Activated CD4-positive, alpha-beta T cell treated with anti-CD3 and anti-CD28 coated beads, Interleukin-2, Interleukin-6, amounts not matched to agents 100 ng/mL and 50 ng/mL, durations not matched to agents 16 hours and 8 hours (primary cell): ENCODE measurements around the gene TNFRSF19.

Experiments used
- DNase-seq: peaks from one replicate; pipeline ENCODE4 v3.0.0-alpha.2; 2020

The TNFRSF19 gene

DNA sequence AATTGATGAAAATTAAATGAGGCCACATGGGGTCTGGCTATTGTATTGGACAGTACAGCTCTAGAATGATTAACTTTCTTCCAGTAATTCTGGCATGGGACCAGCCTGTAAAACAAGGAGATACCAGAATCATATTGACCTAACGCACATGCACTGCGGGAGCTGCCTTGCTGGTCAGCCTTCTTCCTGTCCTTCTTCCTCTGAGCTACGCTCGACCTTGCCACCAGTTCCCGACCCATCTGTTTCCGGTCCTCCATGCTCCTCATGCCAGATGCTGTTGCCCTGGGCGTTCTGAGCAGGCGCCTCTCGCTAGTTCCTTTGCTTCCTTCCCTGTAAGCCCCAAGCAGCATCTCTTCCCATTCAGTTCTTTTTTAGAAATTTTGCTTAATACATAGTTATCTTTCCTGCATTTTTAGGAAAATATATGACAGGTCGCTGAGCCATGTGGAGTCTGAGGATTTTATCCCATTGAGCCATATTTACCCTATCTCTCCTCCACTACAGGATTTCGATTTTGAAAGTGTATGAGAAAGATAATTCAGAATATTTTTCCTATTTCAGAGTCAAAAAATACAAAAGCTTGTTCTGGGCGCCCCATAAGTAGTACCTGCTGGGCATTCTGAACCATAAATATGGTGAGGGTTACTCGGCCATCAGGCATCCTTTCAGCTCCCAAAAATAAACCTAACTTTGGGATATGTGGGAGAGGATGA, 38.6 kb downstream of the TNFRSF19 start:
- DNase-seq, result no peak

DNA sequence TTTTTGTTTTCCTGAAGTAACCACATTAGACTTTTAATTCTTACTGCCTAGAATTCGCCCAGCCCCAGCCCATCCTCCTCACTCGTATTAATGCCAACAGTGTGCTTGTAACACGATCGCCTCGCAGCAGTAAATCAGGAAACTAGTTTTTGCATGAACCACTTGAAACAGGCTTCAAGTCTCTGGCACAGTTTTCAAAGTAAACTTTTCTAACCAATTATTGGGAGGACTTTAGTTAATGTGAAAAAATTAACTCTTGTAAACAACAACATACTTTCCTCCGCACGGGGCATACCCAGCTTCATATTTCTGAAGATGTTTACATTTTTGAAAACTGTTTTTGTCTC, 39.2 kb downstream of the TNFRSF19 start:
- DNase-seq, result no peak

DNA sequence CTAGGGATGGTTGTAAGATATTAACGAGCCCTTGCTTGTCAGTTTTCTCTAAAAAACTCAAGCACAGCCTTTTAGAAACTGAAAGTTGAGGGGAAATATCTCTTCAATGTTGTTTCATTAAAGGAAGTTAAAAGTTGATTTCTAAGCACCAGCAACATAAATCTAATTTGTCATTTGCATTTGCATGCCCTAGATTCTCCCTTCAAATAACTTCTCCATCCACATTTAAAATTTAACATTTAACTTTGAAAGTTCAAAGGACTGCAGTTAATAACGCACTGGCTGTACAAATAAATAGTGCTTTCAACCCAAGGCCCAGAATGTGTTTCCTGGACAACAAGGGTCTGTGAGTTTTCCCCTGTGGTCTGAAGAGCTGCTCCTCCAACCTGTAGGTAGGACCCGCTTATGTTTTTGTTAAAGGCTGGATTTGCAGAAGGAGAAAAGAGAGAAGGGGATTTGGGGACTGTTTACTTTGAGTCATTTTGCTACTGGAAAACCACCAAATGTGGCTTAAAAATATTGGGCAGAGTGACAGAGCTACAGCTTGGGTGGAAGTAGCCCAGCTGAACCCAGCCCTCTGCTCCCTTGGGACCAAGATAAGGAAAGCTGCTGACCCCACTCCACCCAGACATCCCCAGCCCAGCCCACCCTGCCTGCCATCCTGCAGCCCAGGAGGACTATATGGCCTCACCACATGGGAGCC, 39.8 kb downstream of the TNFRSF19 start:
- DNase-seq, result no peak

DNA sequence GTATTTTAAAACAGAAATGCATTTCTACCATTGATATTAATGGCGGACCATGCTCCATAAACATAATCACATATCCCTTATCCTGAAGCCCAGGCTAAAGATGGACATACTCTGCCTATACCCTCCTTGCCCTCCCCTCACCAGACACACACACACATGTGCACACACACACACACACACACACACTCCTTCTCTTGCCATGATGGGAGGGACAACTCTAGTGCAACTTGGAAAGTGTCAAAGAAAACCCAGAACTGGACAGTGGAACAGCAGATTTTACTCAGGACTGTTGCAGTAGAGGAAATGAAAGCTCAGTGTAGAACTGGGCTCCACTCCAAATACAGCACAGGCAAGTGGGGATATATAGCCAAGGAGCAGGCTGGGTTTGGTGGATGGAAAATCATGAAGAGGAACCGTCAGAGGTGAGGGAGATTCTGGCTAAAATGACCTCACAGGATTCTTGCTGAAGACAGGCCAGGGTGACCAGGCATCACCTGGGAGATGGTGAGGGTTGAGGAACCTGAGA, 40.8 kb downstream of the TNFRSF19 start:
- DNase-seq, result no peak

DNA sequence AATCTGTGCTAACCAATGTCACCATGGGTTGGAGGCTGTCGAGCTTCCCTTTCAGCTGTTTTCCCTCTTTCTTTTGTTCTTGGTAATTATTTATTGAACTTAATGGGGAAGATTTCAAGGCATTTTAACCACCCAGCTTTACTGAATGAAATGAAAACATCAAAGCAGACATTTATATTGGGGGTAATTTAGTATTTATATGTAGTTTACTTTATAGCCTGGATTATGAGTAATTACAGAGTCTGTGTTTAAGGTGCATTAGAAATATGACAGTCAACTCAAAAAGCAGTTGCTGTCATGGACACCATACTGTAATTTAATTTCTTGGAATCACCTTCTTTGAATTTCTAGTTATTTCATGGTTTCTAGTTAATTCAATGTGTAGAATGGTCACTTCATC, 42.0 kb downstream of the TNFRSF19 start:
- DNase-seq, result no peak

DNA sequence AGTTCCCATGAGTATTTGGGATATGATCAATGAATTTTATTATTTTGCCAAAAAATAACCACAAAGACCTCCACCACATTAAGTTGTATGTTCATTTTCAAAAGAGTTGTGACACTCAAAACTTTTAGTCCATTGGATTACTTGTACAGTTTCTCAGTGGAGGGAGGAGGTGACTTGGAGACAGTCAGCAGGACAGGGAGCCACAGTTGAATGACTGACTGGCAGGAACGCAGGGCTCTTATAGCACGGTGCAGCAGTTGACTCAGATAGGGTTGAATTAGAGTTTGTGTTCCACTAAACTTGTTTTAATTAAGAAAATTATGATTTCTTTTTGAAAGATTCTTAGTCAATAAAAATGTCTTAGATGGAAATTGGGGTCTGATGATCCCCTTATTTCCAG, 42.5 kb downstream of the TNFRSF19 start:
- no peak for DNase-seq

DNA sequence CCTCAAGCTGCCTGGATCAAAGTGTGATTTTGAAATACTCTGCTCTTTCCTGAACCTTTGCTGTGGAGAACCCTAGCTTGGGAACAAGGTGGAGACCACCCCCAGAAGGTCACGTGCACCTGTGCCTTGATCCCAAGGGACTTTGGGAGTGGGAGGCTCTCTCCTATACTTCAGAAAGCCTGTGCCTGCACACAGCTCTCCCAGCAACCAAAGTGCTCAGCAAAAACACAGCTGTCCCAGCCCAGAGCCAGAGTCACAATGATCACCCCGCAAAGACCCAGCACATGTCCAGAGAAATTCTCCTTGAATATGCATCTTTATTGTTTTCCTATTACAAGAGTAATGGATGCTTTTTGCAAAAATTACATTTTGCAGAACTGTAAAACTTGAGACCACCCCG, 43.4 kb downstream of the TNFRSF19 start:
- no peak for DNase-seq

DNA sequence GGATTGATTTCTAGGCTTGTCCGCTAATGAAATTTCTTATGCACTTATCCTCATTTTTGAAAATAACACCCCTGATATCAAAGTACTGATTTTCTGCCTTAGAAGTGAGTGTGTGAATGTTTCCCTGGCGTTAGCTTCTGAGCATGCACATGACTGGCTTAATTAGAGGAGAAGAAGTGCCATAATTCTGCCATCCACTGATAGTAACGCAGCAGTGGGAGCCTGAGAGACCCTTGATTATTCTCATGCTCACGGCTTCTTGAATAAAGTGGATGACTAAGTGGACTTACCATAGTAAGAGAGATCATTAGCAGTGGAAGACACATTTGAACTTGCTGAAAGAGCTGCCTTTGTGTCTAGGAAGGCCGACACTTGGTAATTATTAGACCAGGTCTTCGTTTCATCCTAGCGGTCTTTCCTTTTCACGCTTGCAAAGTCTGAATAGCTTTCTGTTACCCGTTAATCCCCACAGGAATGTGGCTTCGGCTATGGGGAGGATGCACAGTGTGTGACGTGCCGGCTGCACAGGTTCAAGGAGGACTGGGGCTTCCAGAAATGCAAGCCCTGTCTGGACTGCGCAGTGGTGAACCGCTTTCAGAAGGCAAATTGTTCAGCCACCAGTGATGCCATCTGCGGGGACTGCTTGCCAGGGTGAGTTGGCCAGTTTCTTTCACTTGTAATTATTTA, 45.3 kb downstream of the TNFRSF19 start:
- DNase-seq, result no peak

DNA sequence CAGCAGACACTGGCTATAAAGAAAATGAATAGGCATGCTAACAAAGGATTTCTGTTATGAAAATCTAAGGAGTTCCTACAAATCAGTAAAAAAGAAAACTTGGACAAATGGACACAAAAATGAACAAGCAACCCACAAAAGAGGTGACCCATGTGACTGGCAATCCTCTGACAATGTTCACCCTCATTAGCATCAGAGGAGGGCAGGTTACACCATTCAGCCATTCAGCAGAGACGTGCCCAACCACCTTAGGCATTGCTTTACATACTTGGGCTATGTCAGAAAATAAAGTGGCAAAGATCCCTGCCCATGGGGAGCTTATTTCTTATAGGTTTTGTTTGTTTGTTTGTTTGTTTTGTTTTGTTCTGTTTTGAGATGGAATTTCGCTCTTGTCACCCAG, 46.0 kb downstream of the TNFRSF19 start:
- no peak for DNase-seq

DNA sequence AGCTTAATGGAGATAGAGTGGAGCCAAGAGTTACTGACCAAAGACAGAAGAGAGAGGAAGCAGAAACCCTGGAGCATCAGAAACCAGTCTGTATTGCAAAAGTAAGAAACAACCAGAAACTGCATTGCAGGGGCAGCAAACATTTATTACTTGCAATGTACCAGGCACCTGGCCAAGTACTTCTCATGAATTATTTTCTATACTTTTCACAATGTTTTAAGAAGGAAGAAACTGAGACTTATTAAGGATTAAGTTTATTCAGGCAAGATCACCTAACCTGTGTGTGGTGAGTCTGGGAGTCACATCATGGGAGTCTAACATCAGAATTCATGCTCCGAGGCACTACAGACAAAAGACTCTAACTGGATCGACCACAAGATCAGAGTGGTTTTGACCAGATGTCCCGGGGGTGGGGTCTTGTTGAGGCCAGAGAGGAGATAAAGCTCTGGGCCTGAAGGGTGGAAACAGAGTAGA, 47.4 kb downstream of the TNFRSF19 start:
- no peak for DNase-seq

DNA sequence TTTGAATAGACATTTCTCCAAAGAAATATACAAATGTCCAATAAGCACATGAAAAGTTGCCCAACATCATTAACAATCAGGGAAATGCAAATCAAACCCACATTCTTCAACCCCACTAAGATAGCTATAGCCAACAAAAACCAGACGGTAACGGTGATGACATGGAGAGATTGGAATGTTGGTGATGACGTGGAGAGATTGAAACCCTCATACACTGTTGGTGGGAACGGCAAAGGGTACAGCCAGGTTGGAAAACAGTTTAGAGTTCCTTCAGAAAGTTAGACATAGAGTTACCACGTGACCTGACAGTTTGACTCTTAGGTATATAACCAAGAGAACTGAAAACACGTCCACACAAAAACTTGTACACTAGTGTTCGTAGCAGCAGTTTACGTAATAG, 48.1 kb downstream of the TNFRSF19 start:
- DNase-seq, result no peak

DNA sequence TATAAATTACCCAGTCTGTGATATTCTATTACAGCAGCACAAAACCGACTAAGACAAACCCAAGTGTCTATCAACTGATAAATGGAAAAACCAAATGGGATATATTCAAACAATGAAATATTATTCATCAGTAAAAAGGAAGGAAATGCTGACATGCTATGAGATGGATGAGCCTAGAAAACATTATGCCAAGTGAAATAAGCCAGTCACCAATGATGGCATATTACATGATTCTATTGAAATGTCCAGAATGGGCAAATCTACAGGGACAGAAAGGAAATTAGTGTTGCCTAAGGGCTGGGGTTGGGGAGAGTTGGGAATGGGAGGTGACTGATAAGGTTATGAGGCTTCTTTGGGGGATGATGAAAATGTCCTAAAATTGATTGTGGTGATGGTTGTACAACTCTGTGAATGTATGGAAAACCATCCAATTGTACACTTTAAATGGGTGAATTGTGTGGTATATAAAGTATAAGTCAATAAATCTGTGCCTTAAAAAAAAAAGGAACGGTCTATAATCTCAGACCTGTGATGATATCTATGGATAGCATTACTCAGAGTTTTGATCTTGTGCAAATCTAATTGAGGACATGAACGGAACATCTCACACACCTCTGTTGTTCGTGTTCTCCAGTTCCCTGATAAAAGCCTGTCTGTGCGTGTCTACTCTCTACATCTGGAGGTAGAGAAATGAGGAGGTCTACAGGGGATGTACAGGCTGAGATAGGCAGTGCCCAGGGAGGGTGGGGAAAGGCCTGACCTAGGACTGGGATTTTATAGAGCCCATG, 49.0 kb downstream of the TNFRSF19 start:
- DNase-seq, result no peak

DNA sequence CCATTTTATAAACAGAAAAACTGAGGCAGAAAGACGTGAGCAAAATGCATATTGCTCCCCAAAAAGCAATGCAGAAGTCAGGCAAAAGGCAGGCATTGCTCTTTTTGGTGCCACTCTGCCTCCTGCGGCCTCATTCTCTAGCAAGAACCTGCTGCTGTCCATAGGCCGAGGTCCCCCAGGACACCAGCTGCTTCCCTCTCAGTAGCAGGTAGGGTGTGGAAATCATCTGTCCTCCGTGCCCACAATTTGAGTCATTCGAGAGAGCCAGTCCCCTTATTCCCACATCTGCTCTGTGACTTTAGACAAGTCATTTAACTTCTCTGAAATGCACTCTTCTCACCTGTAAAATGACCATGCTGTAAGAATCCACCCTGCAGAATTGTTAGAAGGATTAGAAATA, 50.0 kb downstream of the TNFRSF19 start:
- no peak for DNase-seq

DNA sequence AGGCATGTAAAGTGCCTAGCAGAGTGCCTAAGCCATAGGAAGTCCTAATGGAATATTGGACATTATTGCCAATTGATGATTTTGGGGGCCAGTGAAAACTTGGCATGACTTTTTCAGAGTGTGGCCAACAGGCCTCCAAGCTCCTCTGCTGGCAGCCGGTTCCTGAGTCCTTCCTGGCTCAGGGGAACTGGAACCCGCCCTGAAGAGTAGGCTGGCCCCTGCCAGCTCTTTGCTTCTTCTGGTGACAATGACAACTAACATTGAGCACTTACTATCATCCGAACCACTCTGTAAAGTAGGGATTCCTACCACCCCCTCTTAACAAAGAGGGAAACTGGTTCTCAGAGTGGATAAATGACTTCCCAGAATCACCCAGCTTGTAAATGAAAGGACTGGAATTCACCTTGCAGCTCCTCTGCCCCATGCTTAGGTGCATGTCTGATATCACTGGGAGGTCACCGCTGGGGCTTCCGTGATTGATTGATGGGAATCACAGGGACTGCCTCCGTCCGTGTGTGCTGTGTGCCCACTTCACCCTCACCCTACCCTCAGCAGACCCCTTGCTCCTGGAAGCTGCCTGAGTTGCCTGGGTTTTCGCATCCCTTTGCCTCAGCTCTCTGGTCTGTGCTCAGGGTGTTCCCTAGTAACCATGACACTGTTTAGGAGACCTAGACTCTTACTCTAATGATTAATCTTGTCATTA, 50.6 kb downstream of the TNFRSF19 start:
- DNase-seq, result no peak

DNA sequence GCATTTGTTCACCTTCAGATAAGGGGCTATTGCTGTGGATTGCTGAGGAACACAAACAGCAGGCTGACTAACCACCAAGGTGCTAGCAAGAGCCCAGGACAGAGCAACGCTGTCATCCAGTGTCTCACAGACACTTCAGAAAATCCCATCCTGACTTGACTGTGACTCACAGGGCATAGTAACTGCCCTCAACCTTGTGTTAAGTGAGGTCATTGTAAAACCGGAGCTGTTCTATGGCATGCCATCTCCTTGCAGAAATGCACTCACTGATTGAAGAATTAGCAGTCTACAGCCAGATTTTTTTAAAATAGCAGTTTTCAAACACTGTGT, 51.1 kb downstream of the TNFRSF19 start:
- peak; percentile 18 for DNase-seq

DNA sequence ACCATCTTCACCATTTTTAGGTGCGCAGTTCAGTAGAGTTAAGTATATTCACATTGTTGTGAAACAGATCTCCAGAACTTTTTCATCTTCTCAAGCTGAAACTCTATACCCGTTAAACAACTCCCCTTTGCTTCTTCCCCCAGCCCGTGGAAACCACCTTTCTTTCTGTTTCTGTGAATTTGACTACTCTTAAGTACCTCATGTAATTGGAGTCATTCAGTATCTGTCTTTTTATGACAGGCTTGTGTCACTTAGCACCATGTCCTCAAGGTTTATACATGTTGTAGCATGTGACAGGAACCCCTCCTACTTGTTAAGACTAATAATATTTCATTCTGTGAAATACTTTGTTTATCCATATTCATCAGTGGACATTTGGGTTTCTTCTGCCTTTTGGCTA, 52.8 kb downstream of the TNFRSF19 start:
- DNase-seq, result no peak

DNA sequence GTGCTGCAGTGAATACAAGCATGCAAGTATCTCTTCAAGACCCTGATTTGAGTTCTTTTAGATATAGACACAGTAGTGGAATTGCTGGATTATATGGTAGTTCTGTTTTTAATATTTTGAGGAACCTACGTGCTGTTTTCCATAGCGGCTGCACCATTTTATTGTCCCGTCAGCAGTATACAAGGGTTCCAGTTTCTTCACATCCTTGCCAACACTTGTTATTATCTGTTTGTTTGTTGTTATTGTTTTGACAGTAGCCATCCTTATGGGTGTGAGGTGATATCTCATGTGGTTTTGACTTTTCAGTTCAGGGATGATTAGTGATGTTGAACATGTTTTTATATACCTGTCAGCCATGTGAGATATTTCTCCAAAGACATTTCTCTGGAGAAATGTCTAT, 53.2 kb downstream of the TNFRSF19 start:
- no peak for DNase-seq

DNA sequence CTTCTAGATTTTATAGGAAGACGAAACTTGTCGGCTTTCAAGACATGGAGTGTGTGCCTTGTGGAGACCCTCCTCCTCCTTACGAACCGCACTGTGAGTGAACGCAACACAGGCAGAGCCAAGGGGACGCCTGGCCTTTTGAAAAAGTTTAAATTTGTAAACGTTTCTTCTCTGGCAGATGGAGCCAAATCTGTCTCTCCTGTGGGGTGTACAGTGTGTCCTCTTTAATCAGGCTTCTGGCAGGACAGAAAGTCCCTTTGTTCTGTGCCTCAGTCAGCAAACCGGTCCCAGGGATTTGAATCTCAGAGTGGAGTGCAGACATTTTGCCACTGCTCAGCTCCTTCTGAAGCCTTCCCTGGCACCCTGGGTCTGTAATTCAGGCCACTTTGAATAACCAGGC, 56.5 kb downstream of the TNFRSF19 start:
- no peak for DNase-seq

DNA sequence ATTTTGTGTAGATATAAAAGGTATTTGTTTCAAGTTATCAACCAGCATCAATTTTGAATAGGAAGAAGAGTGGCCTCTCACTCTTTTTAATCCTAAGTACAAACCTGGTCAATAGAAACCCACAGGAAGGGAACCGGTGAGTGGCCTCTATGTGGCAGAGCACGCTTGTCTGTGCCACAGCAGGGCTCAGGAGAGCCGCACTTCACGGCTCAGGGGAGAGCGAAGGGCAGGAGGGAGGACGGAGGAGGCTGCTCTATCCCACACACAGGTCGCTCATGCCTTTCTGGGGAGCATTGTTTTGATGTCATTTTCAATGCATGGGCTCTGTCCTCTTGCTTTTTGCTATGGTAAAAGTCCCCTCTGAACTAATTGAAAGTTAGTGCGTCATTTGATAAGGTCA, 57.2 kb downstream of the TNFRSF19 start:
- no peak for DNase-seq

DNA sequence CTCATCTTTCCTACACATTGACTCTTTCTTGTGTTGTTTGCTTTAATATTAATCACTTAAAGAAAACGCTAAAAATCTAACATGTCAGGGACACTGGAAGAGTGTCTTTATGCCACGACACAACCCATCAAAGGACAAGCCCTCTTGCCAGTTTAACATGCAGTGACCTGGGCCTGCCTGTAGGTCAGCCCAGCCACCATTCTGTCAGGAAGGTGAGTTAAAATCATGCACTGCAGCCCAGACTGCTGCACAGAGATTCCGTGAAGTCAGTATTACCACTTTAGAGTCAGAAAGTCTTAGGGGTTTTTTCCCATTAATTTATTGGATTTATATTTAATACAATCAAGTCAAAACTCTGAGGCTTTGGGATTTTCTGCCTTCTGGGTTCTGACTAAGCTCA, 58.0 kb downstream of the TNFRSF19 start:
- DNase-seq, result no peak

DNA sequence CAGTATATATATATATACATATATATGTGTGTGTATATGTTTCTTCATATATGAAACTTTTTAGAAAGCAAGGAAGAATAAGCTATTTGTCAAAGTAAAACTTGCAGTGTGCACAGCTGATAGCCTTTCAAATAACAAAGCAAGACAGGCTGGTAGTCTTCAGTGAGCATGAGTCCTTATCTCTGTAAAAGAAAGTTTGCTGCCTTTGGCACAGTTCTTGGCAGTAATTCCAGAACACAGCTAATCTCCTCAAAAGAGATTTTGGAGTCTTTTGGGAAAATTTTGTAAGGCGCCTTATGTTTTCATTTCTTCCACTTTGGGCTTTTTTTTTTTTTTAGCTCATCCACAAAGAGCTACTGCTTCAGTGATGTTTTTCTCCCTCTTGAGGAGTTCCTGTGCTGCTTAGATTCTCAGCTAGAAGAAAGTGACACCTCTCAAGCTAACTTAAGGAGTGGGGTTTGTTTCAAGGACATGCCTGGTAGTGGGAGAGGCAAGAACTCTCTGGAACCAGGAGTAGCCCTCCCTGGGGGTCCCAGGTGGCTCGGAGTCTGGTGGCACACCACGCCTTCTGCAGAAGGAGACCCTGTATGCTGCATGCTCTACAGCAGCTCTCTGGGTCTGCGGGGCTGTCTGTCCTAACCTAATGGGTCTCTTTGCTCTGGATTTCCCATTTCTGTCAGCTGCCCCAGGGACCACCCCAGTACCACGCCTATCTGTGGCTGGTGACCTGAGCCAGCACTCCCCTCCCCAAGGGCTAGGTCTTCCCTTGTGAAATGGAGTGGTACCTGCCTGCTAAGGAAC, 58.8 kb downstream of the TNFRSF19 start:
- DNase-seq, result no peak
